ENCODE data around the gene CHCHD6. TPM values are rescaled to one million over a fixed set of nuclear protein-coding genes. Genes with fewer than 3 reads are reported as not detected.

The CHCHD6 gene
- total RNA-seq: 7.1 and 11.2 TPM in 2 replicates

GRCh38 chr3:126703512-126704493 is at the start of gene CHCHD6:
Gene CHCHD6, plus strand, starts transcription at chr3:126704240. Its CDS starts 73 bp downstream, at chr3:126704313.

GRCh38 chr3:126654571-126655383 is 49.3 kb upstream of the CHCHD6 start, which contains the start of gene TXNRD3:
Gene TXNRD3, minus strand, starts transcription at chr3:126655124.

GRCh38 chr3:126982471-126983175 is 278.6 kb downstream of the CHCHD6 start, which contains the start of gene PLXNA1:
Gene PLXNA1, plus strand, starts transcription at chr3:126983115. Its CDS starts 5,479 bp downstream, at chr3:126988594.

Other genes starting within 250 kb of the CHCHD6 start
- 29.1 and 36.5 TPM in 2 replicates for gene ZXDC, start 228.3 kb upstream of the CHCHD6 start, total RNA-seq
- gene UROC1, start 186.5 kb upstream of the CHCHD6 start, total RNA-seq: not detected in 2 replicates
- 0.24 and 0.65 TPM in 2 replicates for gene CHST13, start 180.1 kb upstream of the CHCHD6 start, total RNA-seq
- not detected in 2 replicates for gene C3orf22, start 145.3 kb upstream of the CHCHD6 start, total RNA-seq
- 13.7 and 16.4 TPM in 2 replicates for gene TXNRD3, start 49.1 kb upstream of the CHCHD6 start, total RNA-seq

Measured in hair follicle dermal papilla cell (primary cell).